HG02798 (cell line): ENCODE measurements around the gene E2F6.

Experiments
- ATAC-seq: cut with Tn5 transposase; IDR thresholded peaks from one replicate; pipeline ENCODE4 v1.9.1; 2021; ENCODE audit warnings: mild to moderate bottlenecking; ENCODE audit not compliant: unreplicated experiment, poor library complexity

The E2F6 gene

GRCh38 chr2:11465110-11465484 lies 864 bp downstream of the E2F6 start:
- no peak for ATAC-seq

GRCh38 chr2:11459816-11460215 lies 6.1 kb downstream of the E2F6 start:
- no peak for ATAC-seq

GRCh38 chr2:11458753-11459152 lies 7.2 kb downstream of the E2F6 start:
- no peak for ATAC-seq

- peak; percentile 56 for ATAC-seq
These were observed 8.0 kb downstream of the E2F6 start for GRCh38 chr2:11457935-11458334.

GRCh38 chr2:11456251-11456650 lies 9.7 kb downstream of the E2F6 start:
- ATAC-seq: no peak

- no peak for ATAC-seq
These were observed 11.1 kb downstream of the E2F6 start for GRCh38 chr2:11454824-11455223.

- ATAC-seq: no peak
These were observed 15.2 kb downstream of the E2F6 start for GRCh38 chr2:11450791-11451190.

- no peak for ATAC-seq
These were observed 19.2 kb downstream of the E2F6 start for GRCh38 chr2:11446733-11447248.

- no peak for ATAC-seq
These were observed 21.2 kb downstream of the E2F6 start for GRCh38 chr2:11444737-11445136.

- ATAC-seq: no peak
These were observed 27.3 kb downstream of the E2F6 start for GRCh38 chr2:11438555-11439080.

- no peak for ATAC-seq
These were observed 28.4 kb downstream of the E2F6 start for GRCh38 chr2:11437602-11438001.

GRCh38 chr2:11435036-11435435 lies 30.9 kb downstream of the E2F6 start:
- no peak for ATAC-seq

- ATAC-seq: no peak
These were observed 31.5 kb downstream of the E2F6 start for GRCh38 chr2:11434443-11434842.

GRCh38 chr2:11433822-11434221 lies 32.1 kb downstream of the E2F6 start:
- ATAC-seq: no peak

- ATAC-seq: no peak
These were observed 35.2 kb downstream of the E2F6 start for GRCh38 chr2:11430729-11431128.

- no peak for ATAC-seq
These were observed 38.7 kb downstream of the E2F6 start for GRCh38 chr2:11427224-11427623.

GRCh38 chr2:11422901-11423435 lies 43.0 kb downstream of the E2F6 start:
- no peak for ATAC-seq

- ATAC-seq: no peak
These were observed 43.5 kb downstream of the E2F6 start for GRCh38 chr2:11422491-11422865.

GRCh38 chr2:11421863-11422490 lies 44.0 kb downstream of the E2F6 start:
- ATAC-seq: no peak

- ATAC-seq: no peak
These were observed 45.3 kb downstream of the E2F6 start for GRCh38 chr2:11420671-11421070.

GRCh38 chr2:11420190-11420589 lies 45.8 kb downstream of the E2F6 start:
- ATAC-seq: no peak

GRCh38 chr2:11419781-11420180 lies 46.2 kb downstream of the E2F6 start:
- ATAC-seq: no peak
